PC-3 (cell line): Measurements from ENCODE around the gene CDK10.

Experiments
- EZH2 ChIP-seq: fragments of 300-600 bp; sonication (generic); IDR thresholded peaks from one replicate; pipeline ENCODE4 v1.6.1; 2017; ENCODE audit warnings: antibody characterized with exemption, mild to moderate bottlenecking, low read length; ENCODE audit not compliant: unreplicated experiment
- TF ChIP-seq, protein P1 (sequence below): fragments of 300-600 bp; sonication (generic); conservative IDR thresholded peaks from 2 replicates; pipeline ENCODE4 v1.5.1; 2017; ENCODE audit warnings: antibody characterized with exemption, low read depth, mild to moderate bottlenecking, low read length

DNA sequence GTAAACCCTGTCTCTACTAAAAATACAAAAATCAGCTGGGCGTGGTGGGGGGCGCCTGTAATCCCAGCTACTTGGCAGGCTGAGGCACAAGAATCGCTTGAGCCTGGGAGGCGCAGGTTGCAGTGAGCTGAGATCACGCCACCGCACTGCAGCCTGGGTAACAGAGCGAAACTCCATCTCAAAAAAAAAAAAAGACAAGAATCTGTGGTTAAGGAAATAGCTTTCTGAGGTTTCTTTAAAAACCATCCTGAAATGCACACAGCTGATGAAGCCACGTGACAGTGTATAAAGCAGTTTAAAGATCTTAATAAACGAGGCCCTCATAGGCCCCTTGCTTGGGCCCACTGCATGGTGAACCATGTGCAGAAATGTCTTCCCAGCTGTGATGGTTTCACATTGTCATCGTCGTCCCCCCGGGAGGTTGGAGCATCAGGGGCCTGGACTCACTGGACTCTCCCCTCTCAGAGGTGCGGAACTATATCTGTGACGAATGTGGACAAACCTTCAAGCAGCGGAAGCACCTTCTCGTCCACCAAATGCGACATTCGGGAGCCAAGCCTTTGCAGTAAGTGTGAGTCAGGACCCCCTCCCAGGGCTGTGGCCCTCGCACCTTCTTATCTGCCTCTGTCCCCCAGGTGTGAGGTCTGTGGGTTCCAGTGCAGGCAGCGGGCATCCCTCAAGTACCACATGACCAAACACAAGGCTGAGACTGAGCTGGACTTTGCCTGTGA is 51.0 kb downstream of the CDK10 start:
- TF ChIP-seq, protein P1, sequence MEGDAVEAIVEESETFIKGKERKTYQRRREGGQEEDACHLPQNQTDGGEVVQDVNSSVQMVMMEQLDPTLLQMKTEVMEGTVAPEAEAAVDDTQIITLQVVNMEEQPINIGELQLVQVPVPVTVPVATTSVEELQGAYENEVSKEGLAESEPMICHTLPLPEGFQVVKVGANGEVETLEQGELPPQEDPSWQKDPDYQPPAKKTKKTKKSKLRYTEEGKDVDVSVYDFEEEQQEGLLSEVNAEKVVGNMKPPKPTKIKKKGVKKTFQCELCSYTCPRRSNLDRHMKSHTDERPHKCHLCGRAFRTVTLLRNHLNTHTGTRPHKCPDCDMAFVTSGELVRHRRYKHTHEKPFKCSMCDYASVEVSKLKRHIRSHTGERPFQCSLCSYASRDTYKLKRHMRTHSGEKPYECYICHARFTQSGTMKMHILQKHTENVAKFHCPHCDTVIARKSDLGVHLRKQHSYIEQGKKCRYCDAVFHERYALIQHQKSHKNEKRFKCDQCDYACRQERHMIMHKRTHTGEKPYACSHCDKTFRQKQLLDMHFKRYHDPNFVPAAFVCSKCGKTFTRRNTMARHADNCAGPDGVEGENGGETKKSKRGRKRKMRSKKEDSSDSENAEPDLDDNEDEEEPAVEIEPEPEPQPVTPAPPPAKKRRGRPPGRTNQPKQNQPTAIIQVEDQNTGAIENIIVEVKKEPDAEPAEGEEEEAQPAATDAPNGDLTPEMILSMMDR, result no peak
- no peak for TF ChIP-seq EZH2
